ENCODE measurements around the gene RHOV.

RHOV gene, protein sequence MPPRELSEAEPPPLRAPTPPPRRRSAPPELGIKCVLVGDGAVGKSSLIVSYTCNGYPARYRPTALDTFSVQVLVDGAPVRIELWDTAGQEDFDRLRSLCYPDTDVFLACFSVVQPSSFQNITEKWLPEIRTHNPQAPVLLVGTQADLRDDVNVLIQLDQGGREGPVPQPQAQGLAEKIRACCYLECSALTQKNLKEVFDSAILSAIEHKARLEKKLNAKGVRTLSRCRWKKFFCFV

DNA sequence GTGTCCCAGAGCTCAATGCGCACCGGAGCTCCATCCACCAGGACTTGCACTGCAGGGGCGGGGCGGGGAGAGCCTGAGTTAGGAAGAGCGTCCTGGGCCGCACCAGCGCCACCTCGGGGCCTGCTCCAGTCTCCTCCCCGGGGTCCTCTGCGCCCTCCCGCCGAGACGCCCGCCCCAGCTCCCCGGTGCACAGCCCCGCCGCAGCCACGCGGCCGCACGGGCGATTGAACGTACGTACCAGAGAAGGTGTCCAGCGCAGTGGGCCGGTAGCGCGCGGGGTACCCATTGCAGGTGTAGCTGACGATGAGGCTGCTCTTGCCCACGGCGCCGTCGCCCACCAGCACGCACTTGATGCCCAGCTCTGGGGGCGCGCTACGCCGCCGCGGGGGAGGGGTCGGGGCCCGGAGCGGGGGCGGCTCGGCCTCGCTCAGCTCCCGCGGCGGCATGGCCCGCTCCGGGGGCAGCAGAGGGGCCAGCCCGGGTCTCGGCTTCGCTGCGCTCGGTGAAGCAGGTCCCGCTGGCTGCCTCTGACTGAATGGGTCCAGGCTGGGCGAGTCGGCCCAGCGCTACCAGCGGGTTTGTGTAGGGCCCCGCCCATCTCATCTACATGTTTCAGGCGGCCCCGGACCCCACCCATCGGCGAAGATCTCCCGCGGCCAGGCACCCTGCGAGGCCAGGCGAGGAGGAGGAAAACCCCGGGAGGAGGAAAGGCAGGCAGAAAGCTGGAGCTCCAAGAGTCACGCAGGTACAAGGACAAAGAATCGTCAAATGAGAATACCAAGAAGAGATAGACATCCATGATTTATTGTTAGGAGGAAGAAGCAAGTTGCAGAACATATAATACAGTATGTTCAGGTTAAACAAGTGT, at the start of gene RHOV:
RHOV (minus strand) TSS at position 541 of the 868 bp plus-strand sequence; CDS start at position 446, 95 bp downstream.
- DNase-seq (ENCODE audit: low spot score) (peak; percentile 79), FAIRE-seq (no peak)

DNA sequence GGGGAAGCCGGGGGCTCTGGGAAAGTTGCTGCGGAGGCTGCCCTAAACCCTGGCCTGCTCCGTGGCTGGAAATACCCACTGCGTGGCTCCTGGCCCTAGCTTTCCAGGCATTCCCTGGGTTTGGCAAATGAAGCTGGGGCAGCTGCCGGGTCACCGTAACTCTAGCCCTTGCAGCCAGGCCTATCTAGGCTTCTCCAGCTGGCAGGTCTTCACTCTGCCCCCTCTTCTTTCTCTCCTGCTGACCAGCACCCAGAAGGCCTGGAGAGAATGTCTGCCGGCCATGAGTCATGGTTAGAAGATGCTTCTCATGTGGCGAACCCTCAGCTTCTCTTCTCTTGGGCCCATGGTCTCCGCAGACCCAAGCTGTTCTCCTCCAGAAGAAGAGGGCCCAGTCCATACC, 49.5 kb upstream of the RHOV start:
- FAIRE-seq (no peak), DNase-seq (ENCODE audit: low spot score) (no peak)

DNA sequence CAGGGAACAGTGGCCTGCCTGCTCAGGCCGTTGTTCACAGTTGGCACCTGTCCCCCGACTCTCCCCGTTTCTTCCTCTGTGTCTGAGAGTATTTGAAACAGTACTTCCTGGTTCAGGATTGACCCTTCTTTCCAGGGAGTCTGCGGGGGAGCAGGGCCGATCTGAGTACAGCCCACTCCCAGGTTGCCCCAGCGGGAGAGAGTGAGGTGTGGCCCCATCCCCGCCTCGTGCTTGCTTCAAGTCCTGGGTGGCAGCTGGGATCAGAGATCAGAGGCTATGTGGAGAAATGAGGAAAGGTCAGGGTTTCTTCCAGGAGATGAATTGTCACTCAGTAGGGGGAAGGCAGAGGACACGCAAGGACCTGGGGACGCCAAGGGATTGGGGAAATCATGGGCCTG, 48.6 kb upstream of the RHOV start:
- no peak for FAIRE-seq

GRCh38 chr15:40921949-40922607, 48.0 kb upstream of the RHOV start:
- FAIRE-seq, result no peak
- DNase-seq (ENCODE audit: low spot score), result no peak

More for the DNA sequence above, 48.6 kb upstream of the RHOV start:
- no peak for DNase-seq (ENCODE audit: low spot score)

DNA sequence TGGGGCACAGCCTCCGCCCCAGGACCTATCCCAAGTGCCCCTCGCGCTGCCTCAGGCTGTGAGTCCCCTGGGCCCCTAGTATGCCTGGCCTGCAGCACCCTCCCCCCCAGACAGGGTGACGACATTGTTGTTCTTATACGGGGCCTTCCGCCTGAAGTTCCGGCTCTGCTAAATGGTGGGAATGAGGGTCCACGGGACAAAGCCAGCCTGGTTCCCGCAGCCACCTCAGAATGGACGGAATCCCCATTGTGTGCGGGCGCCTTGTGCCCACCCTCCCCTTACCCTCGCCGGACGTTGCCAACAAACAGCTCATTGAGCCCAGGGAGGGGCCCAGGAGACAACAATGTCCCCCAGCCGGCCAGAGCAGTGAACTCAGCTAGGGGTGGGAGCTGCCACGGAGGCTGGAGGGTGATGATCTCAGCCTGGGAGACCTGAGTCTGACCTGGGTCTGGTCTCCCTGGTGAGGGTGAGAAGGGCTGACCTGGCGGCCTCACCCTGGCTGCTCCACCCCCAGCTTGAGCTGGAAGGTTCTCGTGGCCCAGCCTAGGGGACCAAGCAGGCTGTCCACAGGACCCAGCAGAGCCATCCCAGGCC, 44.9 kb upstream of the RHOV start:
- no peak for DNase-seq (ENCODE audit: low spot score)
- no peak for FAIRE-seq

- FAIRE-seq, result no peak
- DNase-seq (ENCODE audit: low spot score), result no peak
These were observed 44.2 kb upstream of the RHOV start for GRCh38 chr15:40918146-40918798.

DNA sequence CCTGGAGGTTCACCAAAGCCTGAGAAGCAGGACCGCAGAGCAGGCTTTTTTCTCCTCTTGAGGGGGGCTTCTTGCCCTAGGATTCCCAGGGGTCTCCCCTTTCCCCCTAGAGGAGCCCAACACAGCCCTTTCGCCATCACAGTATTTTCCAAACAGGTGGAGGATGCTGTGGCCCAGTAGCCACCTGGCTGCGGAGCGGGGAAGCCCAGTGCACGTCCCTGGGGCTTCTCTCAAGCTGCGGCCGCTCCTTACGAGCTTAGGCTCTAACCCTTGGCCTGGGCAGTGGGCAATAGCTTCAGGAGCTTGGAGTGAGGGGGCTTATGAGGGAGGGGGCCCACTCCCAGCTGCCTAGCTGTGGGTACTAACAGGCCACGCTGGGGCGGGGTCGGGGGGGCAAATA, 43.6 kb upstream of the RHOV start:
- DNase-seq (ENCODE audit: low spot score) (no peak), FAIRE-seq (no peak)

DNA sequence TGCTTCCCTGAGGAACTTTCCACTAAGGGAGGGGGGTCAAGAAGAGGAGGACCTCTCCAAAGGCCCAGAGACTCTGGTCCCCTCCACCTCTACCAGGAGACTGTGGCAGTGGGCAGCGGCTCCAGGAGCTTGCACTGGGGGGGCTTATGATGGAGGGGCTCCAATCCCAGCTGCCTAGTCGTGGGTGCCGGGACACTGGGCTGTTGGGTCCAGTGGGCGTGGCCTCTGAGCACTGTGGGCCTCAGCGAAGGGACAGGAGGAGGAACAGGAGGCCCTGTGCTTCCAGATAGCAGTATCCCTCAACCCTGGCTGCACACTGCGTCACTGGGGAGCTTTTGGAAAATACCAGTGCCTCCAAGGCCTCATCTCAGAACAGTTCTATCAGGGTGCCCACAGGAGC, 41.6 kb upstream of the RHOV start:
- FAIRE-seq, result no peak
- DNase-seq (ENCODE audit: low spot score), result no peak

- FAIRE-seq (no peak), DNase-seq (ENCODE audit: low spot score) (no peak)
These were observed 41.2 kb upstream of the RHOV start for GRCh38 chr15:40915116-40915661.

DNA sequence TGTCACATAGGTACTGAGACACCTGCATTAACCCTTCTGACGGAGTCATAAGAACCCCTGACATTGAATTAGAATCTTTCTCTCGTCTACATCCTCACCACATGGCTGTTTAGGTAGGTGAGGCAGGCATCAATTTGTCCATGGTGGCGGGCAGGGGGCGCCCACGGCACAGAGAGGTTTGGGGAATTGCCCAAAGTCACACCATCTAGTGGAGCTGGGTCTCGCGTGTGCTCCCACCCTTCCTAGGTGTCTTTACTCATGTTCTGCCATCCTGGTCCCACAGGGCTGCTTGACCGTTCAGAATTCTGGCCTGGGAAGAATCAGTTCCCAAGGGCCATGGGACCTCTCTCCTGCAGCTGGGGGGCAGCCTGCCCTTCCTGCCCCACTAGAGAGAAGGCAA, 40.5 kb upstream of the RHOV start:
- no peak for DNase-seq (ENCODE audit: low spot score)
- FAIRE-seq, result no peak

DNA sequence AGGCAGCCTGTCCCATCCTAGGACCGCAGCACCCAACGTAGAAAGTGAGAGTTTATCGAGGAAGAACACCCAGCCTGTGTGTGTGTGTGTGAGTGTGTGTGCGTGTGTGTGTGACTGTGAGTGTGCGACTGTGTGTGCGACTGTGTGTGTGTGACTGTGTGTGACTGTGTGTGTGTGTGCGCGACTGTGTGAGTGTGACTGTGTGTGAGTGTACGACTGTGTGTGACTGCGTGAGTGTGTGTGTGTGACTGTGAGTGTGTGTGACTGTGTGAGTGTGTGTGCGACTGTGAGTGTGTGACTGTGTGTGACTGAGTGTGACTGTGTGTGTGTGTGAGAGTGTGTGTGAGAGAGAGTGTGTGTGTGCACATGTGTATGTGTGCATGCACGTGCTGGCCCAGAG, 40.0 kb upstream of the RHOV start:
- peak; percentile 93 for FAIRE-seq

GRCh38 chr15:40912478-40912877, 38.4 kb upstream of the RHOV start:
- no peak for FAIRE-seq

More for the DNA sequence above, 40.0 kb upstream of the RHOV start:
- no peak for DNase-seq (ENCODE audit: low spot score)

DNA sequence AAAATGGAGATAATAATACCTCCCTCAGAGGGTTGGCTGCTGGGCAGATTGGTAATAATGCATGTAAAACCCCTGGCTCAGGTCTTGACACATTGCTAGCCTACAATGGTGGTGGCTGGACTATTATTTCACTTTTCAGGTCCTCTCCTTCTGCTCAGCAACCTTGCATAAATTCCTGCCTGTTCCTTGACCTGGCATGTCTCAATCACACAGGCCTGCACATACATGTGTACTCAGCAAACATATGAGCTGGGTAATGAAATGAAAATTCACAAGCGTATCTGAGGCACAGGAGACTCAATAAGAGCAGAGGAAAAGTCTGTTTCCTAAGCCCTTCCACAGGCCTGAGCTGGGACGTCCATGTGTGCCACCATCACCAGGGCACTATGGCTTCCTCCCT, 37.7 kb upstream of the RHOV start:
- no peak for FAIRE-seq
- no peak for DNase-seq (ENCODE audit: low spot score)

More at GRCh38 chr15:40912478-40912877, 38.4 kb upstream of the RHOV start:
- no peak for DNase-seq (ENCODE audit: low spot score)

DNA sequence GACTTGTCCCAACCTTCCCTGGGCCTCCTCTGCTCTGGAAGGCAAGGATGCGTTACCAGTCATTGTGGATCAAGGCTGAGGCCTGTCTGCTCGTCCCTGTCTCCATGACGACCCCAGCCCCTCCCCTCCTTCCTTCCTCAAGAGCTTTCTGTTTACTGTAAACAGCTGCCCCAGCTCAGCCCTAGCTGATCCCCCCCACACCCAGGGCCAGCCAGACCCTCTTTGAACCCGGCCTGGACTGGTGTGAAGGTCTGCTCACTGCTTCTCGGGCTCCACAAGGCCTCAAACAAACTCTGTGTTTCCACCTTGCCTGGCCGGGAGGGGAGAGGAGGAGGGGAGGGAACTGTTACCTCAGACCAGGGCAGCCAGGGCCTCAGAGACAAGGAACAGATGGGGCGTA, 37.1 kb upstream of the RHOV start:
- DNase-seq (ENCODE audit: low spot score) (no peak), FAIRE-seq (no peak)

- DNase-seq (ENCODE audit: low spot score) (no peak), FAIRE-seq (no peak)
These were observed 35.9 kb upstream of the RHOV start for GRCh38 chr15:40909662-40910630.

DNA sequence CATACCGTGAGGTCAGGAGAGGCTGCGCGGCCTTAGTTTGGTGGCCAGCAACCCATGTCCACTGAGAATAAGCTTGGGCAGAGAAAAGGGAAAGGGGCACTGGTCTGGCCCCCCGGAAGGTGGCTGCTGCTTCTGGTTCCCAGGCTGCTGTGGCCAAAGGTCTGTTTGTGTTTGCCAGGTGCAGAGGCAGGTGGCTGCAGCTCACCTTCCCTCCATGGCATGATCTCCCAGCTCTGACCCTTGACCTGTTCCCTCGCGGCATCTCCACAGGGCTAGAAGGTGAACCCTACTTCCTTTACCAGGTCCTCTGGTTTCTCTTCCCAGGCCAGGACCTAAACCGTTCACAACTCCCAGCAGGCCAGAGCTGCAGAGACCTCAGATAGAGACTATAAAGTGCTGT, 34.1 kb upstream of the RHOV start:
- no peak for FAIRE-seq
- DNase-seq (ENCODE audit: low spot score), result no peak

DNA sequence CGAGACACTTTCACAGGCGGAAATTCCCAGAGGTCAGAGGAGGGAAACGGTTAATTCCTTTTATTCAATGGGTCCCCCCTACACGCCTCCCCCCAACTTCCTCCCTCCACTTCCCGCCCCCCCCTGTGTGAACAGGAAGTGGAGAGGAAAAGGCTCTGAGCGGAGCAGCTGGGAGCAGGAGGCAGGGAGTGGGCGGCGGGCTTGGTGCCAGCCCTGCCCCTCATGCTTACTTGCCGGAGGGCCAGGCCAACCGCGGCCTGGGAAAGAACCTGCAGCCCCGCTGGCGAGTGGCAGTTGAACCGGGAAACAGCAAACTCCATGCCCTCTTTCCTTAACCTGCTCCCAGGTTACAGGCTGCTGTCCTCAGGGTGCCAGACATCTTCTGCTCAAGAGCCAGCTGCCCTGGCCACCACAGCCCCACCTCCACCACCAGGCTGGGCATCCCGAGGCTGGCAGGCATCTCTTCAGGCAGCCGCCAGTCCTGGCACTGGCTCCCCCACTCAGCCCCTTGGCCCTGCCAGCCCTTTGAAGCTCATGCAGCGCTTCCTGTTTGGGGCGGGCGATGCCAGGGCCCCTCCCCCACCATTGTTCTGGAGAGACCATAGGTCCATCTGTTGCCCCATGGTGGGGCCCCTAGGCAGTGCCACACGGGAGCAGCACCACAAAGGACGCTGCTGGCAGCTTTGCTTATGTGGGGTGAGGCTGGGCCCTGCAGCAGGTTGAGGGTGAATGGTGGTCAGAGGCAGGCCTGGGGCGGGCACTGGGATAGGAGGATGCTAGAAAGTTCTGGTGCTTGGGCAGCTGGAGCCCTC, 33.2 kb upstream of the RHOV start:
- FAIRE-seq, result no peak

GRCh38 chr15:40906091-40906990, 32.3 kb upstream of the RHOV start:
- DNase-seq (ENCODE audit: low spot score) (peak; percentile 77), FAIRE-seq (no peak)

More for the DNA sequence above, 33.2 kb upstream of the RHOV start:
- no peak for DNase-seq (ENCODE audit: low spot score)
